HFF-Myc (cell line): ENCODE data around the gene QKI.
"Not testable (repeated sequence)": the region's sequence is repeated elsewhere in the genome, so short reads cannot be mapped to it uniquely, and the experiment has no call there.

Experiments
- DNase-seq: peaks from one replicate; pipeline ENCODE4 v3.0.0-alpha.2; 2011; ENCODE audit warnings: low read depth; ENCODE audit errors: extremely low read depth
- H3K4me3 ChIP-seq: replicated peaks from 2 replicates; pipeline ENCODE4 v1.5.1; 2011; ENCODE audit warnings: low read depth, mild to moderate bottlenecking, control low read depth, low read length
- CTCF ChIP-seq: IDR thresholded peaks from 2 replicates; pipeline ENCODE4 v1.5.1; 2012; ENCODE audit warnings: mild to moderate bottlenecking, low read depth, low read length, control low read depth; ENCODE audit errors: missing control alignments

Gene QKI

GRCh38 chr6:163583558-163583957, 169.0 kb downstream of the QKI start:
- no peak for DNase-seq
- no peak overlapping the region for H3K4me3 ChIP-seq
- TF ChIP-seq CTCF = no peak

GRCh38 chr6:163585932-163586437, 171.5 kb downstream of the QKI start:
- DNase-seq = peak; percentile 58
- H3K4me3 ChIP-seq = no peak overlapping the region
- TF ChIP-seq CTCF = no peak

GRCh38 chr6:163586888-163587287, 172.4 kb downstream of the QKI start:
- TF ChIP-seq CTCF = no peak
- DNase-seq = no peak
- H3K4me3 ChIP-seq = no peak overlapping the region

GRCh38 chr6:163588220-163588919, 173.9 kb downstream of the QKI start:
- DNase-seq = peak; percentile 49
- TF ChIP-seq CTCF = no peak
- no peak overlapping the region for H3K4me3 ChIP-seq

- no peak for TF ChIP-seq CTCF
- DNase-seq = no peak
- no peak overlapping the region for H3K4me3 ChIP-seq
These were observed 174.9 kb downstream of the QKI start for GRCh38 chr6:163589387-163589786.

- DNase-seq, H3K4me3 ChIP-seq: not testable (repeated sequence)
These were observed 175.6 kb downstream of the QKI start for GRCh38 chr6:163590132-163590531.

- no peak for DNase-seq
- TF ChIP-seq CTCF = no peak
- H3K4me3 ChIP-seq = no peak overlapping the region
These were observed 178.4 kb downstream of the QKI start for GRCh38 chr6:163592872-163593271.
